Keratinocyte (primary cell): Measurements from ENCODE around the gene CYP2S1. TPM values are rescaled to one million over a fixed set of nuclear protein-coding genes. Genes with fewer than 3 reads are reported as not detected.

Experiments
- DNase-seq: peaks from one replicate; pipeline ENCODE4 v3.0.0-alpha.2; 2011; ENCODE audit warnings: low read depth, missing footprints, low spot score
- FAIRE-seq: peaks from 2 replicates; lab custom pipeline; 2011; peaks lifted over from hg19 to GRCh38; lab: Jason Lieb, UNC
- H2AFZ ChIP-seq: 2 replicates; pipeline ENCODE4 v1.6.0; 2012; ENCODE audit warnings: low read length, control low read depth, inconsistent platforms; ENCODE audit not compliant: control insufficient read depth
- H3K27ac ChIP-seq: 2 replicates; pipeline ENCODE4 v1.5.1; 2011; ENCODE audit warnings: low read length; ENCODE audit not compliant: control insufficient read depth, insufficient read depth
- H3K27me3 ChIP-seq: 3 replicates; pipeline ENCODE4 v1.6.0; 2011; ENCODE audit warnings: low read length; ENCODE audit not compliant: control insufficient read depth, insufficient read depth; ENCODE audit errors: extremely low read depth
- H3K36me3 ChIP-seq, 2 experiments: 2 replicates in 1 of 2; 3 replicates in 1 of 2; pipeline ENCODE4 v1.5.1; 2011; ENCODE audit warnings: low read length in 2 of 2, mild to moderate bottlenecking in 1 of 2; ENCODE audit not compliant: control insufficient read depth in 2 of 2, insufficient read depth in 2 of 2; ENCODE audit errors: extremely low read depth in 1 of 2
- H3K4me1 ChIP-seq: 3 replicates; pipeline ENCODE4 v1.5.1; 2011; ENCODE audit warnings: low read length; ENCODE audit not compliant: control insufficient read depth, insufficient read depth; ENCODE audit errors: extremely low read depth
- H3K4me2 ChIP-seq: 3 replicates; pipeline ENCODE4 v1.6.0; 2011; ENCODE audit warnings: low read depth, low read length; ENCODE audit not compliant: control insufficient read depth, insufficient read depth; ENCODE audit errors: extremely low read depth
- H3K4me3 ChIP-seq, 3 experiments: fragments of 200-600 bp in 1 of 3; sonication (generic) in 1 of 3; 2 replicates in 2 of 3; 3 replicates in 1 of 3; pipeline ENCODE4 v1.5.1; 2011 to 2016; ENCODE audit warnings: low read length in 3 of 3, mild to moderate bottlenecking in 3 of 3, control low read depth in 2 of 3, inconsistent platforms in 1 of 3, low read depth in 1 of 3, mixed read lengths in 1 of 3, mixed run types in 1 of 3, moderate library complexity in 1 of 3; ENCODE audit not compliant: control insufficient read depth in 2 of 3, insufficient read depth in 2 of 3; ENCODE audit errors: extremely low read depth in 1 of 3
- H3K79me2 ChIP-seq: 2 replicates; pipeline ENCODE4 v1.6.0; 2012; ENCODE audit warnings: low read length; ENCODE audit not compliant: control insufficient read depth, insufficient read depth
- H3K9ac ChIP-seq: 3 replicates; pipeline ENCODE4 v1.6.0; 2011; ENCODE audit warnings: low read length; ENCODE audit not compliant: control insufficient read depth, insufficient read depth; ENCODE audit errors: extremely low read depth
- H3K9me1 ChIP-seq: 3 replicates; pipeline ENCODE4 v1.6.0; 2011; ENCODE audit warnings: low read length; ENCODE audit not compliant: control insufficient read depth, insufficient read depth; ENCODE audit errors: extremely low read depth
- H3K9me3 ChIP-seq: 2 replicates; pipeline ENCODE4 v1.5.1; 2012; ENCODE audit warnings: low read depth, low read length; ENCODE audit not compliant: control insufficient read depth
- H4K20me1 ChIP-seq: 3 replicates; pipeline ENCODE4 v1.6.0; 2011; ENCODE audit warnings: low read length; ENCODE audit not compliant: control insufficient read depth, insufficient read depth; ENCODE audit errors: extremely low read depth
- CTCF ChIP-seq, 3 experiments: IDR thresholded peaks in 1 of 3; conservative IDR thresholded peaks in 1 of 3; optimal IDR thresholded peaks in 1 of 3; 2 replicates in 2 of 3; 3 replicates in 1 of 3; pipeline versions ENCODE3 to v1.5.1; 2011; ENCODE audit warnings: low read length in 3 of 3, mild to moderate bottlenecking in 3 of 3, moderate library complexity in 2 of 3, control low read depth in 1 of 3, inconsistent platforms in 1 of 3; ENCODE audit not compliant: insufficient read depth in 2 of 3; ENCODE audit errors: extremely low read depth in 1 of 3
- EZH2 ChIP-seq: IDR thresholded peaks from one replicate; pipeline ENCODE4 v1.6.1; 2012; ENCODE audit warnings: inconsistent platforms, mild to moderate bottlenecking, low read length, moderate library complexity
- dilution Hi-C: fragments of 300-500 bp; cut with MboI; formaldehyde crosslinking; loops from one replicate; pipeline ENCODE4 v1.7.0; 2020; ENCODE audit warnings: low sequenced_read_pairs; ENCODE audit not compliant: extremely low pct_ligation_motif_present
- polyA plus RNA-seq, 5 experiments: library from polyadenylated mRNA; depleted of rRNA in 3 of 5; stranded (reverse) in 3 of 5; stranded (forward) in 1 of 5; unstranded in 1 of 5; fragments of >200 nt; gene quantifications; 1 replicate in 1 of 5; 2 replicates in 3 of 5; 3 replicates in 1 of 5; pipeline versions ENCODE4 v1.2.1 to v1.2.3, GENCODE V29; 2011 to 2012; ENCODE audit warnings: missing spikeins in 2 of 5, low read depth in 1 of 5, low replicate concordance in 1 of 5

Gene CYP2S1
- polyA plus RNA-seq, 1 donor (not counting 4 experiments of a cell fraction or from before 2014, with no cell fraction given), result 4.9 TPM

GRCh38 chr19:41221514-41222205 is 28.6 kb downstream of the CYP2S1 start:
- H4K20me1 ChIP-seq, result no peaks in the 10 kb centered on the region
- H3K4me2 ChIP-seq, result peak overlapping the region; percentile 90
- no peak overlapping the region for H3K4me3 ChIP-seq
- H3K36me3 ChIP-seq, result peaks cover 1 to 30% of the 10 kb centered on the region in 2 experiments
- no peak overlapping the region for H2AFZ ChIP-seq
- peaks cover 6% of the 10 kb centered on the region for H3K9me1 ChIP-seq
- no peak overlapping the region for H3K9ac ChIP-seq
- dilution Hi-C loops, result no loop called here
- H3K9me3 ChIP-seq, result no peaks in the 10 kb centered on the region
- TF ChIP-seq EZH2 (no peak), CTCF (optimal IDR thresholded peaks at IDR 0.05 in 1 of 3, IDR thresholded peaks at IDR 0.05 in 1 of 3, conservative IDR thresholded peaks at IDR 0.05 in 1 of 3; ENCODE audit: extremely low read depth in 1 of 3, insufficient read depth in 2 of 3, low read length in 3 of 3) (no peak)
- H3K27me3 ChIP-seq, result no peaks in the 10 kb centered on the region
- H3K27ac ChIP-seq, result no peak overlapping the region
- peaks cover 63% of the 10 kb centered on the region for H3K4me1 ChIP-seq
- DNase-seq (no peak), FAIRE-seq (no peak)
- H3K79me2 ChIP-seq, result peaks cover 39% of the 10 kb centered on the region

DNA sequence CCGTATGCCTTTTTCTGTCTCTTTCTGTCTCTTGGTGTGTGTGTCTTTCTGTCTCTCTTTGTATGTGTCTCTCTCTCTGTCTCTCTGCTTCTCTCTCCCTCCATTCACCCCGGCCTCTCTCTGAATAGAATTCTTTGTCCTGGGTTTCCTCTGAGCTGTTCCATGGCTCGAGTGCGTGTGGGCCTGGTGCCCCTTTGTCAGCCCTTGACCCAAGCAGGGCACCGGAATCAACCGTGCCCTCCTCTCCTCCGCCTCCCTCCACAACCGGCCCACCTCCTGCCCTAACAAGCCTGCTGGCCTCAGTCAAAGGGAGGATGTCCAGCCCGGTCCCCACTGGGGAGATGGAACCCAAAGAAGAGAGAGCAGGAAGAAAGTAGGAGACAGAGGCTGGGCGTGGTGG is 29.2 kb downstream of the CYP2S1 start:
- no peaks in the 10 kb centered on the region for H3K27me3 ChIP-seq
- H3K4me3 ChIP-seq, result no peak overlapping the region
- FAIRE-seq, result no peak
- peaks cover 67% of the 10 kb centered on the region for H3K4me1 ChIP-seq
- H3K4me2 ChIP-seq, result no peak overlapping the region
- no peaks in the 10 kb centered on the region for H3K9me3 ChIP-seq
- no peak overlapping the region for H3K27ac ChIP-seq
- no peak for DNase-seq
- no peaks in the 10 kb centered on the region for H4K20me1 ChIP-seq
- H3K79me2 ChIP-seq, result peaks cover 39% of the 10 kb centered on the region
- H3K9ac ChIP-seq, result no peak overlapping the region
- dilution Hi-C loops, result no loop called here
- H3K9me1 ChIP-seq, result peaks cover 6% of the 10 kb centered on the region
- TF ChIP-seq CTCF (optimal IDR thresholded peaks at IDR 0.05 in 1 of 3, IDR thresholded peaks at IDR 0.05 in 1 of 3, conservative IDR thresholded peaks at IDR 0.05 in 1 of 3; ENCODE audit: extremely low read depth in 1 of 3, insufficient read depth in 2 of 3, low read length in 3 of 3), result no peak
- TF ChIP-seq EZH2, result no peak
- H3K36me3 ChIP-seq, result peaks cover 1 to 36% of the 10 kb centered on the region in 2 experiments
- H2AFZ ChIP-seq, result no peak overlapping the region
